GM12891 (cell line): ENCODE data around the gene S100PBP.
"Not testable (repeated sequence)": the region's sequence is repeated elsewhere in the genome, so short reads cannot be mapped to it uniquely, and the experiment has no call there.

Experiments
- DNase-seq: peaks from one replicate; pipeline ENCODE4 v3.0.0; 2011; ENCODE audit warnings: low spot score; ENCODE audit not compliant: insufficient read length
- FAIRE-seq: peaks from 2 replicates; lab custom pipeline; 2011; peaks lifted over from hg19 to GRCh38; lab: Jason Lieb, UNC
- PAX5 ChIP-seq: IDR thresholded peaks from 2 replicates; pipeline ENCODE4 v1.6.1; 2011; ENCODE audit warnings: low read length, moderate library complexity, mild to moderate bottlenecking; ENCODE audit not compliant: insufficient read depth, severe bottlenecking
- POLR2A ChIP-seq: IDR thresholded peaks from 2 replicates; pipeline ENCODE4 v1.6.1; 2011; ENCODE audit warnings: low read depth, low read length, control low read depth
- POLR2AphosphoS5 ChIP-seq: IDR thresholded peaks from 2 replicates; pipeline ENCODE4 v1.6.1; 2011; ENCODE audit warnings: low read depth, low read length, control low read depth
- POU2F2 ChIP-seq: IDR thresholded peaks from 2 replicates; pipeline ENCODE4 v1.6.1; 2011; ENCODE audit warnings: low read depth, mild to moderate bottlenecking, control low read depth, low read length, moderate library complexity
- SPI1 ChIP-seq: IDR thresholded peaks from 2 replicates; pipeline ENCODE4 v1.6.1; 2011; ENCODE audit warnings: low read depth, low read length, control low read depth
- TAF1 ChIP-seq: IDR thresholded peaks from 2 replicates; pipeline ENCODE4 v1.6.1; 2011; ENCODE audit warnings: low read depth, low read length, control low read depth

Gene S100PBP

DNA sequence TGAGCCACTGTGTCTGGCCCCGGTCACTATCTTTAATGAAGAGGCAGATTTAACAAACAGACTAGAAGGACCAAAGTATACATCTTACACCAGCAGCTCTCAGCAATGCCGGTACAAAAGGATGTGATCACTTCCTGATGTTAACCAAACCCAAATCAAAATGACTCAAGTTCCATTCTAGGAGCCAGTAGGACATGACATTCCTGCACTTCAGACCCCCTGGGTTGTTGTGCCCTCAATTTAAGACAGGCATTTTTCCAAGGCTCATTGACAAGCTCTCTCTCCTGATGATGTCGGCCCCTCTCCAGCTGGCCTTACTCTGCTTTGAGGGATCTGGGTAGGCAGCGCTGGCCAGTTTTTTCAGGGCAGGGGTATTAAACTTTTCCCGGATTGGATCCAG, 35.4 kb upstream of the S100PBP start:
- no peak for FAIRE-seq
- no peak for TF ChIP-seq TAF1
- TF ChIP-seq POU2F2: no peak
- no peak for TF ChIP-seq SPI1
- no peak for TF ChIP-seq PAX5
- no peak for TF ChIP-seq POLR2AphosphoS5
- TF ChIP-seq POLR2A: no peak
- no peak for DNase-seq

- DNase-seq (no peak), FAIRE-seq (no peak)
- no peak for TF ChIP-seq PAX5
- TF ChIP-seq POU2F2: no peak
- TF ChIP-seq POLR2A: no peak
- no peak for TF ChIP-seq POLR2AphosphoS5
- TF ChIP-seq TAF1: no peak
- no peak for TF ChIP-seq SPI1
Observed at GRCh38 chr1:32783851-32784250, 33.6 kb upstream of the S100PBP start.

- no peak for FAIRE-seq
- TF ChIP-seq PAX5 (no peak), TAF1 (no peak), POU2F2 (no peak), POLR2A (no peak), SPI1 (no peak), POLR2AphosphoS5 (no peak)
- DNase-seq: no peak
Observed at GRCh38 chr1:32784817-32785216, 32.6 kb upstream of the S100PBP start.

DNA sequence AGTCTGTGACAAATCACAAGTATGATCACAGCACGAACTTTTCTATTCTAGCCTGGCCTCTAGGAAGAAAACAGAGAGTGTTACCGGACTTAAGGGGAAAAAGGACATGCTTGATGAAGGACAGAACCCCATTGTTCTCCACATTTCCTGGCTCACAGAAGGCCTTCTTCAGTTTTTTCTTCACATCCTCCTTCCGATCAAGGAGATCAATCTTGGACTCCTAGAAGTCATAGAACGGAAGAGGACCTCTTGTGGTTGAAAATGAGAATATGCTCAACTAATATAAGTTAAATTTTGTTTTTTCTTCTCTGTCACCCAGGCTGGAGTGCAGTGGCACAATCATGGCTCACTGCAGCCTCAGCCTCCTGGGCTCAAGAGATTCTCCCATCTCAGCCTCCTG, 30.6 kb upstream of the S100PBP start:
- TF ChIP-seq PAX5 (no peak), POU2F2 (no peak), SPI1 (no peak), TAF1 (no peak), POLR2AphosphoS5 (no peak), POLR2A (no peak)
- no peak for DNase-seq
- FAIRE-seq: no peak

- not testable (repeated sequence) for FAIRE-seq
Observed at GRCh38 chr1:32789356-32789755, 28.1 kb upstream of the S100PBP start.

GRCh38 chr1:32791881-32792280, 25.6 kb upstream of the S100PBP start:
- DNase-seq (no peak), FAIRE-seq (no peak)
- no peak for TF ChIP-seq POLR2A
- no peak for TF ChIP-seq PAX5
- TF ChIP-seq POLR2AphosphoS5: no peak
- no peak for TF ChIP-seq POU2F2
- no peak for TF ChIP-seq SPI1
- no peak for TF ChIP-seq TAF1

More at GRCh38 chr1:32789356-32789755, 28.1 kb upstream of the S100PBP start:
- DNase-seq: not testable (repeated sequence)

DNA sequence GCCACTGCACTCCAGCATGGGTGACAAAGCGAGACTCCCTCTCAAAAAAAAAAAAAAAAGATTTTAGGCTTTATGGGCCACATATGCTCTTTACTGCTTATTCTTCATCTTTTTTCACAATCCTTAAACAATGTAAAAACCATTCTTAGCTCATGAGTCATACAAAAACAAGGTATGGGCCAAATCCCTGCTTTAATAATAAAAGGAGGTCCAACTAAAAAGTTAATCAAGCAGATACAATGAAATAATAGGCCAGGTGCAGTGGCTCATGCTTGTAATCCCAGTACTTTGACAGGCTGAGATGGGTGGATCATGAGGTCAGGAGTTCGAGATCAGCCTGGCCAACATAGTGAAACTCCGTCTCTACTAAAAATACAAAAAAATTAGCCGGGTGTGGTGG, 21.7 kb upstream of the S100PBP start:
- FAIRE-seq, DNase-seq: not testable (repeated sequence)

DNA sequence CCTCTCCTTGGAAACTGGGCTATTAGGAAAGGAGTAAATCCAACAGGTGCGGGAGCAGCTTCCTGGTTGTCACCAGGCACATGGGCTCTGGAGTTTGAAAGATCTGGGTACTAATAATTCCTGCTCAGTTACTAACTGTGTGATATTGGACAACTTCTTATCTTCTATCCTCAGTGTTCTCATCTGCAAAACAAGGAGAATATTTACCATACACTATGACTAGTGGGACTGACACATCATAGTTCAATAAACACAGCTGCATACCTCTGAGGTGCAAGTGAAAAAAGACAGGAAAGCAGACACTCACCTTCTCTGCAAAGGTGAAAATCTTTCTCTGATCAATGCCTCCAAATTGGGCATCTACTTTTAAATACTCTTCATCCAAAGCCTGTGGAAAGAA, 20.0 kb upstream of the S100PBP start:
- no peak for TF ChIP-seq SPI1
- DNase-seq (no peak), FAIRE-seq (no peak)

GRCh38 chr1:32798191-32798590, 19.3 kb upstream of the S100PBP start:
- TF ChIP-seq TAF1 (no peak), PAX5 (no peak), POLR2A (no peak), POU2F2 (no peak), POLR2AphosphoS5 (no peak), SPI1 (no peak)
- FAIRE-seq: no peak
- no peak for DNase-seq

GRCh38 chr1:32798679-32799416, 18.6 kb upstream of the S100PBP start:
- peak; percentile 71 for FAIRE-seq
- DNase-seq: no peak
- TF ChIP-seq POLR2AphosphoS5 (0 out of 2 replicates have a peak, but pooled peaks have one; percentile 26), TAF1 (no peak), PAX5 (no peak), POU2F2 (no peak), POLR2A (no peak), SPI1 (0 out of 2 replicates have a peak, but pooled peaks have one; percentile 8)
